Keratinocyte (primary cell): ENCODE data around the gene NPAS3. TPM values are rescaled to one million over a fixed set of nuclear protein-coding genes. Genes with fewer than 3 reads are reported as not detected.

ENCODE experiments used
- DNase-seq: peaks from one replicate; pipeline ENCODE4 v3.0.0-alpha.2; 2011; ENCODE audit warnings: low read depth, missing footprints, low spot score
- FAIRE-seq: peaks from 2 replicates; lab custom pipeline; 2011; peaks lifted over from hg19 to GRCh38; lab: Jason Lieb, UNC
- H2AFZ ChIP-seq: 2 replicates; pipeline ENCODE4 v1.6.0; 2012; ENCODE audit warnings: low read length, control low read depth, inconsistent platforms; ENCODE audit not compliant: control insufficient read depth
- H3K27ac ChIP-seq: 2 replicates; pipeline ENCODE4 v1.5.1; 2011; ENCODE audit warnings: low read length; ENCODE audit not compliant: control insufficient read depth, insufficient read depth
- H3K27me3 ChIP-seq: 3 replicates; pipeline ENCODE4 v1.6.0; 2011; ENCODE audit warnings: low read length; ENCODE audit not compliant: control insufficient read depth, insufficient read depth; ENCODE audit errors: extremely low read depth
- H3K36me3 ChIP-seq, 2 experiments: 2 replicates in 1 of 2; 3 replicates in 1 of 2; pipeline ENCODE4 v1.5.1; 2011; ENCODE audit warnings: low read length in 2 of 2, mild to moderate bottlenecking in 1 of 2; ENCODE audit not compliant: control insufficient read depth in 2 of 2, insufficient read depth in 2 of 2; ENCODE audit errors: extremely low read depth in 1 of 2
- H3K4me1 ChIP-seq: 3 replicates; pipeline ENCODE4 v1.5.1; 2011; ENCODE audit warnings: low read length; ENCODE audit not compliant: control insufficient read depth, insufficient read depth; ENCODE audit errors: extremely low read depth
- H3K4me2 ChIP-seq: 3 replicates; pipeline ENCODE4 v1.6.0; 2011; ENCODE audit warnings: low read depth, low read length; ENCODE audit not compliant: control insufficient read depth, insufficient read depth; ENCODE audit errors: extremely low read depth
- H3K4me3 ChIP-seq, 3 experiments: fragments of 200-600 bp in 1 of 3; sonication (generic) in 1 of 3; 2 replicates in 2 of 3; 3 replicates in 1 of 3; pipeline ENCODE4 v1.5.1; 2011 to 2016; ENCODE audit warnings: low read length in 3 of 3, mild to moderate bottlenecking in 3 of 3, control low read depth in 2 of 3, inconsistent platforms in 1 of 3, low read depth in 1 of 3, mixed read lengths in 1 of 3, mixed run types in 1 of 3, moderate library complexity in 1 of 3; ENCODE audit not compliant: control insufficient read depth in 2 of 3, insufficient read depth in 2 of 3; ENCODE audit errors: extremely low read depth in 1 of 3
- H3K79me2 ChIP-seq: 2 replicates; pipeline ENCODE4 v1.6.0; 2012; ENCODE audit warnings: low read length; ENCODE audit not compliant: control insufficient read depth, insufficient read depth
- H3K9ac ChIP-seq: 3 replicates; pipeline ENCODE4 v1.6.0; 2011; ENCODE audit warnings: low read length; ENCODE audit not compliant: control insufficient read depth, insufficient read depth; ENCODE audit errors: extremely low read depth
- H3K9me1 ChIP-seq: 3 replicates; pipeline ENCODE4 v1.6.0; 2011; ENCODE audit warnings: low read length; ENCODE audit not compliant: control insufficient read depth, insufficient read depth; ENCODE audit errors: extremely low read depth
- H3K9me3 ChIP-seq: 2 replicates; pipeline ENCODE4 v1.5.1; 2012; ENCODE audit warnings: low read depth, low read length; ENCODE audit not compliant: control insufficient read depth
- H4K20me1 ChIP-seq: 3 replicates; pipeline ENCODE4 v1.6.0; 2011; ENCODE audit warnings: low read length; ENCODE audit not compliant: control insufficient read depth, insufficient read depth; ENCODE audit errors: extremely low read depth
- EZH2 ChIP-seq: IDR thresholded peaks from one replicate; pipeline ENCODE4 v1.6.1; 2012; ENCODE audit warnings: inconsistent platforms, mild to moderate bottlenecking, low read length, moderate library complexity
- dilution Hi-C: fragments of 300-500 bp; cut with MboI; formaldehyde crosslinking; loops from one replicate; pipeline ENCODE4 v1.7.0; 2020; ENCODE audit warnings: low sequenced_read_pairs; ENCODE audit not compliant: extremely low pct_ligation_motif_present
- polyA plus RNA-seq, 5 experiments: library from polyadenylated mRNA; depleted of rRNA in 3 of 5; stranded (reverse) in 3 of 5; stranded (forward) in 1 of 5; unstranded in 1 of 5; fragments of >200 nt; gene quantifications; 1 replicate in 1 of 5; 2 replicates in 3 of 5; 3 replicates in 1 of 5; pipeline versions ENCODE4 v1.2.1 to v1.2.3, GENCODE V29; 2011 to 2012; ENCODE audit warnings: missing spikeins in 2 of 5, low read depth in 1 of 5, low replicate concordance in 1 of 5
- TF ChIP-seq, protein P1 (sequence below), 3 experiments: IDR thresholded peaks in 1 of 3; conservative IDR thresholded peaks in 1 of 3; optimal IDR thresholded peaks in 1 of 3; 2 replicates in 2 of 3; 3 replicates in 1 of 3; pipeline versions ENCODE3 to v1.5.1; 2011; ENCODE audit warnings: low read length in 3 of 3, mild to moderate bottlenecking in 3 of 3, moderate library complexity in 2 of 3, control low read depth in 1 of 3, inconsistent platforms in 1 of 3; ENCODE audit not compliant: insufficient read depth in 2 of 3; ENCODE audit errors: extremely low read depth in 1 of 3

NPAS3 gene
- polyA plus RNA-seq, 1 donor (not counting 4 experiments of a cell fraction or from before 2014, with no cell fraction given) = 0.07 TPM

DNA sequence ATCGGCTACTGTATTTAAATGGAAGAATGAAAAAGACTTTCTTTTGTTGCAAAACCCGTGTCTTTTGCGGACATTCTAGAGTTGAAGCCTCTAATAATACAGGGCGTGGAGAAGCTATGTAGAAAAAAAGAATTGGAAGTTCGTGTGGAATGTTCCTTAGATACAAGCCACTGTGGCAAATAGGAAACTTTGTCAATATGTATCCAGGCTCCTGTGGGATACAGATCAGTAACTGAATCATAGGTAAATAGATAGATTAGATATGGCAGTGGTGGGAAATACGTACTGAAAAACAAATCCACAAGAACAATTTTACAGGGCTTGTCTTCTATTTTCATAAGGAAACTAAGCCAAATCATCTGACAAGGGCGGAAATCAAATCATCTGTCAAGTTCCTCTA is 766.8 kb downstream of the NPAS3 start:
- no peak overlapping the region for H3K4me3 ChIP-seq
- no peak overlapping the region for H2AFZ ChIP-seq
- FAIRE-seq (no peak), DNase-seq (no peak)
- no peaks in the 10 kb centered on the region for H3K4me1 ChIP-seq
- no peaks in the 10 kb centered on the region for H4K20me1 ChIP-seq
- no peak overlapping the region for H3K27ac ChIP-seq
- TF ChIP-seq, protein P1, sequence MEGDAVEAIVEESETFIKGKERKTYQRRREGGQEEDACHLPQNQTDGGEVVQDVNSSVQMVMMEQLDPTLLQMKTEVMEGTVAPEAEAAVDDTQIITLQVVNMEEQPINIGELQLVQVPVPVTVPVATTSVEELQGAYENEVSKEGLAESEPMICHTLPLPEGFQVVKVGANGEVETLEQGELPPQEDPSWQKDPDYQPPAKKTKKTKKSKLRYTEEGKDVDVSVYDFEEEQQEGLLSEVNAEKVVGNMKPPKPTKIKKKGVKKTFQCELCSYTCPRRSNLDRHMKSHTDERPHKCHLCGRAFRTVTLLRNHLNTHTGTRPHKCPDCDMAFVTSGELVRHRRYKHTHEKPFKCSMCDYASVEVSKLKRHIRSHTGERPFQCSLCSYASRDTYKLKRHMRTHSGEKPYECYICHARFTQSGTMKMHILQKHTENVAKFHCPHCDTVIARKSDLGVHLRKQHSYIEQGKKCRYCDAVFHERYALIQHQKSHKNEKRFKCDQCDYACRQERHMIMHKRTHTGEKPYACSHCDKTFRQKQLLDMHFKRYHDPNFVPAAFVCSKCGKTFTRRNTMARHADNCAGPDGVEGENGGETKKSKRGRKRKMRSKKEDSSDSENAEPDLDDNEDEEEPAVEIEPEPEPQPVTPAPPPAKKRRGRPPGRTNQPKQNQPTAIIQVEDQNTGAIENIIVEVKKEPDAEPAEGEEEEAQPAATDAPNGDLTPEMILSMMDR (optimal IDR thresholded peaks at IDR 0.05 in 1 of 3, IDR thresholded peaks at IDR 0.05 in 1 of 3, conservative IDR thresholded peaks at IDR 0.05 in 1 of 3; ENCODE audit: extremely low read depth in 1 of 3, insufficient read depth in 2 of 3, low read length in 3 of 3) = no peak
- TF ChIP-seq EZH2 = no peak
- dilution Hi-C loops = no loop called here
- H3K4me2 ChIP-seq = no peak overlapping the region
- no peaks in the 10 kb centered on the region for H3K79me2 ChIP-seq
- no peaks in the 10 kb centered on the region for H3K9me1 ChIP-seq
- no peak overlapping the region for H3K9ac ChIP-seq
- H3K27me3 ChIP-seq = no peaks in the 10 kb centered on the region
- no peaks in the 10 kb centered on the region for H3K36me3 ChIP-seq
- no peaks in the 10 kb centered on the region for H3K9me3 ChIP-seq

DNA sequence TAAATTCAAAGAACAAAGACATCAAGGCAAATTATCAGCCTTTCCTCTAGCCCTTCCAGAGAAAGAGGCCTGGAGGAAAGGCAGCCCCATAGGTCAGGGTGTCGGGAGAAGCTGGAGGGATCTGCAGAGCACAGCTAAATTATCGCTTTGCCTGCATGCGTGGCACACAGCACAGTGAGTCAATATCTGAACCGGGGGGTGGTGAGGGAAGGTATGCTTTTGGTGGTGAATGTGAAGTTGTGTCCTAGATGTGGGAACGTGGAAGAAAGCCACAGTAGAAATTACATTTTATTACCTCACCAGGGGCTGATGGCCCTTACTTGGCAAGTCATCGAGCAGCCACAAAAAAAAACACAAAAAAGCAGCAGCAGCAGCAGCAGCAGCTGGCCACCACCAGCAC is 769.0 kb downstream of the NPAS3 start:
- Histone ChIP-seq H3K9ac (no peak overlapping the region), H3K27ac (no peak overlapping the region), H3K4me3 (no peak overlapping the region), H3K36me3 (no peaks in the 10 kb centered on the region), H3K4me2 (no peak overlapping the region), H3K9me3 (no peaks in the 10 kb centered on the region), H3K9me1 (no peaks in the 10 kb centered on the region), H4K20me1 (no peaks in the 10 kb centered on the region), H3K27me3 (no peaks in the 10 kb centered on the region), H3K79me2 (no peaks in the 10 kb centered on the region), H2AFZ (no peak overlapping the region), H3K4me1 (no peaks in the 10 kb centered on the region)
- no peak for FAIRE-seq
- no peak for DNase-seq
- dilution Hi-C loops = no loop called here
- TF ChIP-seq EZH2 = no peak
- TF ChIP-seq, protein P1 (optimal IDR thresholded peaks at IDR 0.05 in 1 of 3, IDR thresholded peaks at IDR 0.05 in 1 of 3, conservative IDR thresholded peaks at IDR 0.05 in 1 of 3; ENCODE audit: extremely low read depth in 1 of 3, insufficient read depth in 2 of 3, low read length in 3 of 3) = no peak
